Gastrocnemius medialis (tissue), 4 donors: ENCODE measurements around the gene BDH2.

Experiments used
- POLR2A ChIP-seq, 2 donors: fragments of 450-650 bp; IDR thresholded peaks; one replicate each; pipeline ENCODE4 v1.6.1; 2017; ENCODE audit warnings: antibody characterized with exemption in 2 of 2, mild to moderate bottlenecking in 2 of 2, moderate library complexity in 2 of 2
- TF ChIP-seq, protein P1 (sequence below), 5 experiments: fragments of 450-650 bp in 3 of 5; fragments of 200-600 bp in 2 of 5; sonication (generic) in 2 of 5; IDR thresholded peaks in 4 of 5; conservative IDR thresholded peaks in 1 of 5; 1 replicate in 4 of 5; 2 replicates in 1 of 5; pipeline ENCODE4 v1.5.1; 2016 to 2019; ENCODE audit warnings: antibody characterized with exemption in 5 of 5, mild to moderate bottlenecking in 3 of 5, moderate library complexity in 3 of 5

DNA sequence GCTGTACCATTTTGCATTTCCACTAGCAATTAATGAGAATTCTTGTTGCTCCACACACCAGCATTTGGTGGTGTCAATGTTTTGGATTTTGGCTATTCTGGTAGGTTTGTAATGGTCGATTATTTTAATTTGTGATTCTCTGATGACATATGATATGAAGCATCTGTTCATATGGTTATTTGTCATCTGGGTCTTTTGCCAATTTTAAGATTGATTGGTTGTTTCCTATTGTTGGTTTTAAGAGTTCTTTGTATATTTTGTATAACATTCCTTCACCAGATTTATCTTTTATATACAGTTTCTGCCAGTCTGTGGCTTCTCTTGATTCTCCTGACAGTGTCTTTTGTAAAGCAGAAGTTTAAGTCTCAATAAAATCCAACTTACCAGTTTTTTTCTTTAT is 18.5 kb upstream of the BDH2 start:
- TF ChIP-seq, protein P1, sequence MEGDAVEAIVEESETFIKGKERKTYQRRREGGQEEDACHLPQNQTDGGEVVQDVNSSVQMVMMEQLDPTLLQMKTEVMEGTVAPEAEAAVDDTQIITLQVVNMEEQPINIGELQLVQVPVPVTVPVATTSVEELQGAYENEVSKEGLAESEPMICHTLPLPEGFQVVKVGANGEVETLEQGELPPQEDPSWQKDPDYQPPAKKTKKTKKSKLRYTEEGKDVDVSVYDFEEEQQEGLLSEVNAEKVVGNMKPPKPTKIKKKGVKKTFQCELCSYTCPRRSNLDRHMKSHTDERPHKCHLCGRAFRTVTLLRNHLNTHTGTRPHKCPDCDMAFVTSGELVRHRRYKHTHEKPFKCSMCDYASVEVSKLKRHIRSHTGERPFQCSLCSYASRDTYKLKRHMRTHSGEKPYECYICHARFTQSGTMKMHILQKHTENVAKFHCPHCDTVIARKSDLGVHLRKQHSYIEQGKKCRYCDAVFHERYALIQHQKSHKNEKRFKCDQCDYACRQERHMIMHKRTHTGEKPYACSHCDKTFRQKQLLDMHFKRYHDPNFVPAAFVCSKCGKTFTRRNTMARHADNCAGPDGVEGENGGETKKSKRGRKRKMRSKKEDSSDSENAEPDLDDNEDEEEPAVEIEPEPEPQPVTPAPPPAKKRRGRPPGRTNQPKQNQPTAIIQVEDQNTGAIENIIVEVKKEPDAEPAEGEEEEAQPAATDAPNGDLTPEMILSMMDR (IDR thresholded peaks at IDR 0.05 in 4 of 5, conservative IDR thresholded peaks at IDR 0.05 in 1 of 5) = no peak
- TF ChIP-seq POLR2A (IDR thresholded peaks at IDR 0.05) = no peak
